Testis (tissue), 2 donors: ENCODE data around the gene SDHB.

Experiments
- CTCF ChIP-seq, 3 experiments: fragments of 450-650 bp in 2 of 3; fragments of 200-600 bp in 1 of 3; sonication (generic) in 1 of 3; IDR thresholded peaks; one replicate each; pipeline ENCODE4 v1.5.1; 2016 to 2019; ENCODE audit warnings: antibody characterized with exemption in 3 of 3, mild to moderate bottlenecking in 2 of 3, moderate library complexity in 1 of 3
- POLR2A ChIP-seq: fragments of 450-650 bp; IDR thresholded peaks from one replicate; pipeline ENCODE4 v1.6.1; 2017; ENCODE audit warnings: antibody characterized with exemption, mild to moderate bottlenecking, moderate library complexity

GRCh38 chr1:17045634-17046333 lies 8.0 kb downstream of the SDHB start:
- TF ChIP-seq CTCF (IDR thresholded peaks at IDR 0.05) (peak; percentile 66 to 89 (median 69)), POLR2A (no peak)
